OCI-LY7 (cell line): Measurements from ENCODE around the gene CRIP3. TPM values are rescaled to one million over a fixed set of nuclear protein-coding genes. Genes with fewer than 3 reads are reported as not detected.

ENCODE experiments used
- BruUV-seq: library from RNA; stranded (reverse); fragments of 400-500 nt; replicated peaks from 2 replicates; lab custom pipeline; 2021; lab: Mats Ljungman, UMichigan
- CTCF ChIA-PET: fragments of 300-600 bp; sonication (Branson Sonifier 250); formaldehyde crosslinking; loops from one replicate; lab custom pipeline; 2022; ENCODE audit warnings: antibody characterized with exemption; ENCODE audit not compliant: unreplicated experiment; lab: Charles Lee
- POLR2A ChIA-PET: fragments of 300-600 bp; sonication (Branson Sonifier 250); formaldehyde crosslinking; loops from one replicate; lab custom pipeline; 2022; ENCODE audit warnings: antibody characterized with exemption; lab: Charles Lee
- DNase-seq: peaks from one replicate; pipeline ENCODE4 v3.0.0-alpha.2; 2015; ENCODE audit warnings: low spot score
- H2AFZ ChIP-seq: fragments of 200-600 bp; sonication (generic), shearing (Covaris generic); 2 replicates; pipeline ENCODE4 v1.6.1; 2014; ENCODE audit warnings: mild to moderate bottlenecking, antibody characterized with exemption, low read length, moderate library complexity
- H3K27ac ChIP-seq: fragments of 200-600 bp; sonication (generic); 2 replicates; pipeline ENCODE4 v1.5.1; 2014; ENCODE audit warnings: mixed run types, low read depth, mild to moderate bottlenecking, moderate library complexity, low read length, inconsistent platforms; ENCODE audit not compliant: poor library complexity, severe bottlenecking
- H3K36me3 ChIP-seq: fragments of 200-600 bp; sonication (generic); 2 replicates; pipeline ENCODE4 v1.6.1; 2014; ENCODE audit warnings: mild to moderate bottlenecking, antibody characterized with exemption, low read length, moderate library complexity, mixed read lengths; ENCODE audit not compliant: insufficient read depth
- H3K4me1 ChIP-seq: fragments of 200-600 bp; sonication (generic); 2 replicates; pipeline ENCODE4 v1.5.1; 2014; ENCODE audit warnings: mild to moderate bottlenecking, low read length; ENCODE audit not compliant: insufficient read depth, poor library complexity, severe bottlenecking
- H3K4me2 ChIP-seq: fragments of 200-600 bp; sonication (generic); 2 replicates; pipeline ENCODE4 v1.6.1; 2014; ENCODE audit warnings: mild to moderate bottlenecking, low read length
- H3K4me3 ChIP-seq: fragments of 200-600 bp; sonication (generic); 2 replicates; pipeline ENCODE4 v1.5.1; 2014; ENCODE audit warnings: mild to moderate bottlenecking, low read depth, low read length; ENCODE audit not compliant: poor library complexity, severe bottlenecking
- H3K79me2 ChIP-seq: fragments of 200-600 bp; sonication (generic); 2 replicates; pipeline ENCODE4 v1.6.1; 2016; ENCODE audit warnings: low read depth, mild to moderate bottlenecking, low read length, moderate library complexity, mixed read lengths; ENCODE audit not compliant: insufficient read depth
- H3K9me2 ChIP-seq: fragments of 200-600 bp; sonication (generic); 2 replicates; pipeline ENCODE4 v1.6.1; 2016; ENCODE audit warnings: mild to moderate bottlenecking, low read length, mixed read lengths; ENCODE audit not compliant: insufficient read depth
- H3K9me3 ChIP-seq: fragments of 200-600 bp; sonication (generic); 2 replicates; pipeline ENCODE4 v1.6.1; 2014; ENCODE audit warnings: mild to moderate bottlenecking, mixed run types, low read length, mixed read lengths
- H4K20me1 ChIP-seq: fragments of 200-600 bp; sonication (generic); 2 replicates; pipeline ENCODE4 v1.6.1; 2014; ENCODE audit warnings: mild to moderate bottlenecking, antibody characterized with exemption, low read length, moderate library complexity, mixed read lengths; ENCODE audit not compliant: insufficient read depth
- CTCF ChIP-seq: fragments of 200-600 bp; sonication (generic); conservative IDR thresholded peaks from 2 replicates; pipeline ENCODE4 v1.5.1; 2014; ENCODE audit warnings: mild to moderate bottlenecking, antibody characterized with exemption, low read length, moderate library complexity, mixed read lengths
- EZH2phosphoT487 ChIP-seq: fragments of 200-600 bp; sonication (generic); IDR thresholded peaks from 2 replicates; pipeline ENCODE4 v1.6.1; 2018; ENCODE audit warnings: low read depth, borderline replicate concordance, mild to moderate bottlenecking, mixed run types, antibody characterized with exemption, low read length, moderate library complexity, mixed read lengths
- intact Hi-C: fragments of 100-400 bp; cut with micrococcal nuclease; formaldehyde crosslinking; loops from one replicate; pipeline ENCODE4 v1.10.0; 2022; ENCODE audit not compliant: unreplicated experiment
- total RNA-seq, 2 experiments: library from RNA; depleted of rRNA in 1 of 2; stranded (reverse); fragments of >200 nt in 1 of 2; shearing (Covaris generic) in 1 of 2; gene quantifications; 2 replicates each; pipeline ENCODE4 v1.2.3, GENCODE V29; 2014 to 2022

The CRIP3 gene
- total RNA-seq, 2 experiments from 2014 or later: 1.7 to 2.9 TPM

GRCh38 chr6:43310624-43311023, 2.0 kb upstream of the CRIP3 start:
- Histone ChIP-seq H3K79me2 (no peaks in the 10 kb centered on the region), H3K4me3 (no peak overlapping the region), H4K20me1 (no peaks in the 10 kb centered on the region), H3K4me1 (peaks cover 18% of the 10 kb centered on the region), H3K27ac (no peak overlapping the region), H3K9me2 (no peaks in the 10 kb centered on the region), H3K4me2 (no peak overlapping the region), H3K36me3 (no peaks in the 10 kb centered on the region), H3K9me3 (no peaks in the 10 kb centered on the region), H2AFZ (no peak overlapping the region)
- no TSS peak for BruUV-seq
- CTCF ChIA-PET: no interaction called here
- TF ChIP-seq CTCF (no peak), EZH2phosphoT487 (no peak)
- POLR2A ChIA-PET: no interaction called here
- DNase-seq: no peak
- intact Hi-C loops: no loop called here

- no peak for DNase-seq
- H3K9me2 ChIP-seq: no peaks in the 10 kb centered on the region
- H3K27ac ChIP-seq: no peak overlapping the region
- H4K20me1 ChIP-seq: no peaks in the 10 kb centered on the region
- H3K4me2 ChIP-seq: no peak overlapping the region
- no peaks in the 10 kb centered on the region for H3K9me3 ChIP-seq
- ChIA-PET CTCF (interaction anchor here (0.6 kb wide), 1 partner anchor 85 kb away, joined by 3 read pairs; no protein-coding TSS in a partner anchor), POLR2A (no interaction called here)
- peaks cover 18% of the 10 kb centered on the region for H3K4me1 ChIP-seq
- H3K79me2 ChIP-seq: no peaks in the 10 kb centered on the region
- intact Hi-C loops: no loop called here
- no peak for TF ChIP-seq CTCF
- TF ChIP-seq EZH2phosphoT487: no peak
- no peak overlapping the region for H2AFZ ChIP-seq
- H3K4me3 ChIP-seq: no peak overlapping the region
- H3K36me3 ChIP-seq: no peaks in the 10 kb centered on the region
- no TSS peak for BruUV-seq
Measured at GRCh38 chr6:43310134-43310533, 1.5 kb upstream of the CRIP3 start.

GRCh38 chr6:43308990-43309477, 408 bp upstream of the CRIP3 start:
- TF ChIP-seq EZH2phosphoT487: no peak
- no peak for TF ChIP-seq CTCF
- Histone ChIP-seq H3K4me1 (peaks cover 18% of the 10 kb centered on the region), H3K9me3 (no peaks in the 10 kb centered on the region), H3K4me3 (peak overlapping the region; percentile 59), H3K4me2 (peak overlapping the region; percentile 60), H2AFZ (peak overlapping the region; percentile 60; the same call in 1 of the 2 replicates), H3K79me2 (no peaks in the 10 kb centered on the region), H4K20me1 (no peaks in the 10 kb centered on the region), H3K27ac (no peak overlapping the region), H3K36me3 (no peaks in the 10 kb centered on the region), H3K9me2 (no peaks in the 10 kb centered on the region)
- ChIA-PET POLR2A (interaction anchor here (0.5 kb wide), 1 partner anchor 120 kb away, joined by 3 read pairs; no protein-coding TSS in a partner anchor), CTCF (no interaction called here)
- no TSS peak for BruUV-seq
- intact Hi-C loops: no loop called here
- no peak for DNase-seq
